MM.1S (cell line): ENCODE results near the gene APOBEC3C.
"Not testable (repeated sequence)": the region's sequence is repeated elsewhere in the genome, so short reads cannot be mapped to it uniquely, and the experiment has no call there.

Source experiments
- CTCF ChIP-seq: fragments of 300-600 bp; sonication (generic); IDR thresholded peaks from 2 replicates; pipeline ENCODE4 v1.5.1; 2016; ENCODE audit warnings: antibody characterized with exemption, low read length, mixed read lengths
- EZH2 ChIP-seq: fragments of 300-600 bp; sonication (generic); optimal IDR thresholded peaks from 2 replicates; pipeline ENCODE3; 2017; ENCODE audit warnings: low read depth, mild to moderate bottlenecking, antibody characterized with exemption, low read length, mixed read lengths

GRCh38 chr22:39008271-39008850 is 5.7 kb upstream of the APOBEC3C start:
- not testable (repeated sequence) for TF ChIP-seq CTCF, EZH2
